ENCODE data around the gene ASPG.

GRCh38 chr14:104119119-104119487 is 33.6 kb downstream of the ASPG start:
- TF ChIP-seq CTCF (conservative IDR thresholded peaks at IDR 0.05 in 1 of 2, IDR thresholded peaks at IDR 0.05 in 1 of 2; ENCODE audit: low read depth in 1 of 2, low read length in 2 of 2) (no peak), EZH2 (IDR thresholded peaks at IDR 0.05; ENCODE audit: low read length, missing control alignments) (no peak)
